CD4-positive, alpha-beta T cell treated with Interleukin-17A for 4 hours (primary cell): ENCODE results near the gene KCNH6.

ENCODE experiments used
- DNase-seq: peaks from one replicate; pipeline ENCODE4 v3.0.0-alpha.2; 2020; ENCODE audit warnings: mixed read lengths

The KCNH6 gene

DNA sequence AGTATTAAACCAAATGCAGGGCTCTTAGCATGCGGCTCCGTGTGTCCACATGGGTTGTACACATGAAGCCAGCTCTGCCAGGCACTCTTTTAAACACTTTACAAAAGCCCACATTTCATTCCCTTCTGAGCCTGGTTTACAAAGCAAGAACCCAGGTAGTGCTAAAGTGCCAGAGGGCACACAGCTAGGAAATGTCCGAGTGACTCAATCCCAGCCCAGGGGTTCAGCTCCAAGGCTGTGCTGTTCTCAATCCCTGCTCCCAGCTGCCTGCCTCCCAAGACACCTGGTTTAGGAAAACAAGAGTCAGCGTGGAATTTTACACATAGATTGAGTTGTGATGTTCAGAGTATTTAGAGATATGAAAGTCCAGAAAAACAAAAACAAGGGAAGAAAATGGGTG lies 13.8 kb downstream of the KCNH6 start:
- DNase-seq = no peak

DNA sequence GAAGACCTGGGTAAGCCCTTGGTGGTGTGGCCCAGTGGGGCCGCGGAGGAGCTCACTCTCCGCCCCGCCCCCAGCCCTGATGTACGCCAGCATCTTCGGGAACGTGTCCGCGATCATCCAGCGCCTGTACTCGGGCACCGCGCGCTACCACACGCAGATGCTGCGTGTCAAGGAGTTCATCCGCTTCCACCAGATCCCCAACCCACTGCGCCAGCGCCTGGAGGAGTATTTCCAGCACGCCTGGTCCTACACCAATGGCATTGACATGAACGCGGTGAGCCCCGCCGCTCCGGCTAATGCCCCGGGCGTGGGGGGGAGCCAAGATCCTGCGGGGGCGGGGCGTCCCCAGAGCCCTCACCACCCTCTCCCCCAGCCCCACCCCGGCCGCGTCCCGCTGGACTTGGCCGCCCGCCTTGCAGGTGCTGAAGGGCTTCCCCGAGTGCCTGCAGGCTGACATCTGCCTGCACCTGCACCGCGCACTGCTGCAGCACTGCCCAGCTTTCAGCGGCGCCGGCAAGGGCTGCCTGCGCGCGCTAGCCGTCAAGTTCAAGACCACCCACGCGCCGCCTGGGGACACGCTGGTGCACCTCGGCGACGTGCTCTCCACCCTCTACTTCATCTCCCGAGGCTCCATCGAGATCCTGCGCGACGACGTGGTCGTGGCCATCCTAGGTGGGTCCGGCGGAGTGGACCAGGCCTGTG lies 15.0 kb downstream of the KCNH6 start:
- no peak for DNase-seq

DNA sequence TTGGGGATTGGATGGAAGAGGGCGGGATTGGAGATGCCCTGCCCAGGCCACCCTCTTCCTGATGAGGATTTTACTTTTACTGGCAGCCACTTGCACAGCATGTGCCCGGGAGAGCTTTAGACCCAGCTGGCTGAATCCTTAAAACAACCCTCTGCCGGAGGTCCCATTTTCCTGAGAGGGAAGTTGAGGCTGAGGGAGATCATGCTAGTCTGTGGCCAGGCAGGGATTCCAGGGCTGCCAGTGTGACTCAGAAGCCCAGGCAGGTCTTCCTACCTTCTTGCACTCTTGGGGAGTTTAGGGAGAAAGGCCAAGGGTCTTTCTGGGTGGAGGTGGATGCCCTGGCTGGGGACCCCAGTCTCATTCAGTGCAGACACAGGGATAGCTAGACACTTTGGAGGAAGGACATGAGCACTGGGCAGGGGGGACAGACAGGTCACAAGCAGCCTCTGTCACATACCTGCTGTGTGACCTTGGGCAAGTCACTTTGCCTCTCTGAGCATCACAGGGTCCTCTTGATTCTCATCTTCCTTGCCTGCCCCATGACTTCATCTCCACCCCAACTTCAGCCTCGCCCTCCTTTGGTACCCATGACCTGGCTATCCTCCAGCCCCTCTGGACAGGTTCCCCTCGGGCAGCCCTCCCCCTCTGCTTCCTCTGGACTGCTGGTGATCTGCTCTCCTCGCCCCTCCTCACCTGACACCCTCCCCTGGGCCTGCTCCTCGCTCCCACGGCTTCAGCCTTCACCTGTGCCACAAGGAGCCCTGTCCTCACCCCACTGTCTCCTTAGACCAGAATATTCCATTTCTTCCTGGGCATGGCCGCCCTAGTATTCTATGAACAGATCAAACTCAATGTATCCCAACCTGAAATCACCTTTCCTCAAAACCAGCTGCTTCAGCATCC lies 15.8 kb downstream of the KCNH6 start:
- DNase-seq = no peak

DNA sequence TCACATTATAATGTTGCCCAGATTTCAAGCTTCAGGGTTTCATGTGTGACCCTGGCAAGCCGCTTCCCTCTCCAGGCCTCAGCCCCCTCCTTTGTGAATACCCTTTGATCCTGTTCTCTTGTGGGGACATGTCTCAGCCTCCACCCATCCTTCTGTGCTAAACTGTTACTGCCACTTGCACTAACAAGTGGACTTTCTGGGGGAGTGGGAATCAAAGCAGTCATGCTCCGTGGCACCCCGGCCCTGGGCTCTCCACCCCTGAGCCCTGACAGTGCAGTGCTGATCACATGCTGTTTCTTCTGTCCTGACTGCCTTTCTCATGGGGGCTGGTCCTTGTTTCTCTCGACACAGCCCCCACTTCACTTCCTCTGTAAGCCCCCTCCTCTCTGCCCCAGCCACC lies 17.4 kb downstream of the KCNH6 start:
- DNase-seq = no peak

DNA sequence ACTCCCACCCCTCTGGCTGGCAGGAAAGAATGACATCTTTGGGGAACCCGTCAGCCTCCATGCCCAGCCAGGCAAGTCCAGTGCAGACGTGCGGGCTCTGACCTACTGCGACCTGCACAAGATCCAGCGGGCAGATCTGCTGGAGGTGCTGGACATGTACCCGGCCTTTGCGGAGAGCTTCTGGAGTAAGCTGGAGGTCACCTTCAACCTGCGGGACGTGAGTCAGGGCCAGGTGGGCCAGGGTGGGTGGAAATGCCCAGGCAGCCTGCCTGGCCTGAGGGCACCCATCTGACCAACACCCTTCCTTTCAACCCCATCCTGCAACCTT lies 19.0 kb downstream of the KCNH6 start:
- DNase-seq = no peak

DNA sequence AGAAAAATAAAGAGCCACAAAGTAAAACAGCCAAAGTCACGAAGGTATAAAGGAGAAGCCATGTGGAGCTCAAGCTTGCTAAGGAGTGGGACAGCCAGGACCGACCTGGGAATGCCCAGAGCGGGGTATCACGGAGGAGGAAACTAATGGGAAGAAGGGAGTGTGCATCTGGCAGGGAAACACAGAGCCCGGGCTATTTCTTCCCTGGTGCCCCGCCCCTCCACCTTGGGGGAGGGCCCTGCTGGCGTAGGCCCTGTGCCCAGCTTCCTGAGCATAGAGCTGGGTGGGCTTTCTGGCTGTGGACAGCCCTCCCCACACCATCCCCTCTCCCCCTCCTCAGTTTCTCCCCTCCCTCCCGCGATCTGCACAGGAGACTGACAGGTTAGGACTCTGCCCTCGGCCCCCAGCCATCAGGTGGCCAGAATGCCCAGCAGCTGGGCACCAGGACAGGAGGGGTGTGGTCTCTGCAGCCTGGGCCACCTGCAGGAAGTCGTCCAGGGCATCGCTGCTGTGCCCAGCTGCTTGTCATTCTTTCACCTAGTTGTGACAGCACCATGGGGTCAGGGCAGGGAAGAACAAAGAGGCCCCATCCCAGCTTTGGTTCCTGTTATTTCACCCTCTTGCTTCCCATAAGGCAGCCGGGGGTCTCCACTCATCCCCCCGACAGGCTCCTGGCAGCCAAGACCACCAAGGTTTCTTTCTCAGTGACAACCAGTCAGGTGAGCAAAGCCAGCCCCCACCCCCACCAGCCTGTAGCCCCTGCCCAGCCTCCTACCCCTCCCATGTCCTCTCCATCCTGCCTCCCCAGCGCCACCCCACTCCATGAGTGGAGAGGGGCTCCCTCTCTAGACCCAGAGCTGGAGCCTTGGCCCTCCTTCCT lies 20.0 kb downstream of the KCNH6 start:
- DNase-seq = no peak

DNA sequence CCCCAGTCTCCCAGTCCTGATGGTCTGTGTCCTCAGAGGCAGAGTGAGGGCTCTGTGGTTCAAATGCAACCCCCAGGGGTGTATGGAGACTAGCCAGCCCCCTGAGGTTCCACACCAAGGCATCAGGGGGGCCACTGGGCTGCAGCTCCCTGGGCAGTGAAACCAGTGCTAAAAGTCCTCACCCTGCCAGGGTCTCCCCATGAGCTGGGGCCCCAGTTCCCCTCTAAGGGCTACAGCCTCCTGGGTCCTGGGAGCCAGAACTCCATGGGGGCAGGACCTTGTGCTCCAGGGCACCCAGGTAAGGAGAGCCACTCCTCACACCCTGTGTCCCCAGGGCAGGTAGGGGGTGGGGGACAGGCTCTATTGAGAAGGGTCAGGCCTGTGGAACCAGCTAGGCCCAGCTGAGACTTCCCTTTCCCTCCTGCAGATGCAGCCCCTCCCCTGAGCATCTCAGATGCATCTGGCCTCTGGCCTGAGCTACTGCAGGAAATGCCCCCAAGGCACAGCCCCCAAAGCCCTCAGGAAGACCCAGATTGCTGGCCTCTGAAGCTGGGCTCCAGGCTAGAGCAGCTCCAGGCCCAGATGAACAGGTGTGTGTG lies 20.8 kb downstream of the KCNH6 start:
- no peak for DNase-seq

DNA sequence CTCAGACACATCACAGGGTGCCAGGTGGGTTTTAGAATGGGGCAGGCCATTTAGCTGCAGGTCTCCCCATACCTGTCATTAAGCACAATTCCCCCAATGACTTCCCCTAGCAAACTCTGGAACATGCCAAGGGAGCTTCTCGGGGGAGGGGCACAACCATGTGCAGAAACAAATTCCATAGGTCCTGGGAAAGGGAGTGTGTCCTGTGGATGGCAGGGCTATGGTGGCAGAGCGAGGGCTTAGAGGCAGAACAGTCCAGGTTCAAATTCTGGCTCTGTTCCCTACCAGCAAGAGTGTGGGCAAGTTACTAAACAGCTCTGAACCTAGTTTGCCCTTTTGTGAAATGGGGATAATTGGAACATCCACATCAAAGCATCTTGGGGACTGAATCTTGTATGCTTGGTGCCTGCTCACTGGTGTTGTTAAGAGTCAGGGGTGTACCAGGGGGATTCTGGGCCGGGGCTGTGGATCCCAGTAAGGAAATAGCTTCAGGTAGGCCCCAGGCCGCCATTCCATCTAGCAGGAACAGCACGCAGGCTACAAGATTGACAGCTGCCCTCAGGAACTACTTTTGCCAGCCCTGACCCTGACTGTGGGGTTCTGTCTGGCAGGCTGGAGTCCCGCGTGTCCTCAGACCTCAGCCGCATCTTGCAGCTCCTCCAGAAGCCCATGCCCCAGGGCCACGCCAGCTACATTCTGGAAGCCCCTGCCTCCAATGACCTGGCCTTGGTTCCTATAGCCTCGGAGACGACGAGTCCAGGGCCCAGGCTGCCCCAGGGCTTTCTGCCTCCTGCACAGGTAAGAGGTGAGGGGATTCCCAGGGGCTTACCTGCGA lies 21.5 kb downstream of the KCNH6 start:
- DNase-seq = no peak

DNA sequence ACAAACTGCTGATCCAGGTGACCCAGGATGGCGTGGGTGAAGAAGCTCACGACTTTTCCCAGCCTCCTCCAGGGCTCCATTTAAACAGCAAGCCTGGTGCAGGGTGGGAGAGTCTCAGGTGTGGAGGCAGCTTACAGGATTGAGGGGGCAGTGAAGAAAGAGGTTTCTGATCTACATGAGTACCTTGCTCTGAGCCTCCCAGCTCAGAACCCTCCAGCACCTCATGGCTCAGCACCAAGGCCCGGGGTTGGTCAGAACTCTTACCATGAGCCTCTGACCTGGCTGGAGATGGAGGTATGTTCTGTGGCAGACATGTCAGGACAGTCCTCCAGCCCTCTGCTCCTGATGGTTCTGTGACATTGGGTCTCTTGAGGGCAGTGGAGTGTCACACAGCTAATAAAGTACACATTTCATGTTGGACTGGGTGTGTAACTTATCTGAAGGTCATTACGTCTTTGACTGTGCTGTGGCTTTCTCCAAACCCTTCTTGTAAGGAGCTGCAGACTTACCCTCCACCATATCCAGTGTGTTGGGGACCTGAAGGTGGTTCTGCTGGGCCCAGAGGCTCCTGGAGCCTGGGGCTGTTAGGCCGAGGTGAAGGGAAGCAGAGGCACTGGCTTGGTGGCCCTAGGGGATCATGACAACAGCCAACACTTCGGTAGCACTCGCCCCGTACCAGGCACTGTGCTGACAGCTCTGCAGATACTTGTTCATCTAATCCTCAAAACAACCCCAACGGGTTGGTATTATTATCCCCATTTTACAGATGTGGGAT lies 23.3 kb downstream of the KCNH6 start:
- DNase-seq = no peak

DNA sequence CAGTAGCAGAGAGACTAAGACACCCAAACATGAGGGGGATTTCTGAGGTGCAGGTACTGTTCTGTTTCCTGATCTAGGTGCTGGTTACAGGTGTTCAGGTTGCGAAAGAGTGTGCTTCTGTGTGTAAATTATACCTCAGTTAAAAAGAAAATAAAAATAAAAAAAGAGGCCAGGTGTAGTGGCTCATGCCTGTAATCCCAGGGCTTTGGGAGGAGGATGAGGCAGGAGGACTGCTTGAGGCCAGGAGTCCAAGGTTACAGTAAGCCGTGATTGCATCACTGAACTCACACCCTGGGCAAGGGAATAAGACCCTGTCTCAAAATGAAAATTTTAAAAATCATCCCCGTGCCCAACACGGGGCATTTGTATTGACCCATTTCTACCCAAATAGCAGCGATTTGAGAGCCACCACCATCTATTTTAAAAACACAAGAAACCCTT lies 23.9 kb downstream of the KCNH6 start:
- no peak for DNase-seq

DNA sequence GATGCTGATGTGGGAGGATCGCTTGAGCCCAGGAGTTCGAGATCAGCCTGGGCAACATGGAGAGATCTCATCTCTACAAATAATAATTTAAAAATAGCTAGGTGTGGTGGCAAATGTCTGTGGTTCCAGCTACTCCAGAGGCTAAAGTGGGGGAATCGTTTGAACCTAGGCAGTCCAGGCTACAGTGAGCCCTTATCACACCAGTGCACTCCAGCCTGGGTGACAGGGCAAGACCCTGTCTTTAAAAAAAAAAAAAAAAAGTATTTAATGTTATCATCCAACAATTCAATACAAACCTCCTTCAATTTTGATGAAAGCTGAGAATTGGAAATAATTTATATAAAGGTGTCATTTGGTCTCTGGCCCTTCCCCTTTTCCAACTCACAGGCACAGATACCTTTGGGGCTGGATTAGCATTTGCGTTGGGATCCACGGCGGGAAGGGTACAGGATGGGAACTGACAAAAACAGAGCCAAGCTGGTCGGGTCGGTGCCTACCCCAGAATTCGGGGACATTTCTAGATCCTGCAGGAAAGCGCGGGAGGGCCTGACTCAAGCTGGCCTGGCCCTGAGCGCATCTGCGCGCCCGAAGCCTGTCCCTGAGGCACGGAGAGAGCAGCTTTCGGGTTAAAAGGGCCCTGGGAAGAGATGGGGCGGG lies 26.3 kb downstream of the KCNH6 start:
- DNase-seq = no peak

DNA sequence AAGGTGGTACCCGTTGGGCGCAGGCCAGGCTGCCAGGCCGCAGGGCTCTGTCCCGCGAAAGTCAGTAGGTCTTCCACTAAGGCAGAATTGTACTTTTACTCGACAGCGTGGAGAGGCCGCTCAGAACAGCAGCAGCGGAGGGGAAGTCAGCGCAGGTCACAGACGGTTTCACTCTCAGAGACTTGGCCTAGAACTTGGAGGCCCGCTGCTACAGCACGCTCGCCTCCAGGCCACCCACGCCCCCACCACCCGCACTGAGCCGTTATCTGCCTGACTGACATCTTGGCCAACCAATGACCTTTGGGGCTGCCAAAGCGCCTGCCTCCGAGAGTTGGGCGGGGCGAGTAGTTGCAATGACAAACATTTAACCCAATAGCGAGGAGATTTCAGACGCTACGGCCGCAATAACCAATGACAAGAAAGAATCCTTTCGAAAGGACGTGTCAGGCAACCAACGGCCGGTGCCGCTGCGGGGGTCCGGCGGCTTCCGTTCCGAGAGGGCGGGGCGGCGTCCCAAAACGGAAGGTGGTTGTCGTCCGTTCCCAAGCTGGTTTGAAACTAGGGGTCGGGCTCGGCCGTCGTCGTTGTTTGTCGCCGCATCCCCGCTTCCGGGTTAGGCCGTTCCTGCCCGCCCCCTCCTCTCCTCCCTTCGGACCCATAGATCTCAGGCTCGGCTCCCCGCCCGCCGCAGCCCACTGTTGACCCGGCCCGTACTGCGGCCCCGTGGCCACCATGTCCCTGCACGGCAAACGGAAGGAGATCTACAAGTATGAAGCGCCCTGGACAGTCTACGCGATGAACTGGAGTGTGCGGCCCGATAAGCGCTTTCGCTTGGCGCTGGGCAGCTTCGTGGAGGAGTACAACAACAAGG lies 27.0 kb downstream of the KCNH6 start, which contains the start of gene DCAF7:
Gene DCAF7, plus strand, starts transcription at position 532 of the 871 bp plus-strand sequence. Its CDS starts 201 bp downstream, at position 733.
- DNase-seq = peak; percentile 99

DNA sequence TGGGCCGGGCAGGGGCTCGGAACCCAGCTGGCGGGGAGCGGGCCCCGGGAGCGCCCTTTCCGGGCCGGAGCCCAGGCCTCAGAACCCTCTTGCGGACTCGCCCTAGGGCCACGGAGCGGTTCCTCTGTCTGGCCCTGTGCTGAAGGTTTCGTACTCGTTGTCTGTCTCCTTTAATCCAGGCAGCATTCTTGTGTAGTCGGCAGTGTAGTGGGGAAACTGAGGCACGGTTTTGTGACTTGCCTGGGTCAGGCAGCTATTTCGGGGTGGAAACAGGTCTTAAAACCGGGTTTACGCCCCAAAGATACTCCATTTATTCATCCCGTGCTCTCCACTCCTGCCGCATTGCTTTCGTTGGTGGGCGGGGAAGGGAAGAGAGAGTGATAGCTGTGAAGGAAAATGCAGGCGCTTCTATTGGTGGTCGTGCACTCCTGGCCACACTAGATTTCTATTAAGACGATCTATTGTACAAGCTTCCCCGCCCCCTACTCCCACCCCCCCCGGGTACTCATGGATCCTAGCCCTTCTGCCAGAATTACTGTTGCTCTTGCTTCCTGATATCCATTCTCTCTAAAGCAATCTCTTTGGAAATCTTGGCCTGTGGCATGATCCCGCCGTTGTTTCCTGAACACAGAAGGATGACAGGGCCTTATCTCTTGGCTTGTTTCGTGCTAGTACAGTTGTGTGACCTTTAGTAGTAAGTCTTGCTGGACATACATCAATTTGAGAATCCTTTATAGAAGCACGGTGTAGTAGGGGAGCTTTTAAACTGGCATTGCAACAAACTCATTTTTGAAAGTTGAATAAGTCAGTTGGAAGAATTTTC lies 27.9 kb downstream of the KCNH6 start:
- DNase-seq = peak; percentile 13

DNA sequence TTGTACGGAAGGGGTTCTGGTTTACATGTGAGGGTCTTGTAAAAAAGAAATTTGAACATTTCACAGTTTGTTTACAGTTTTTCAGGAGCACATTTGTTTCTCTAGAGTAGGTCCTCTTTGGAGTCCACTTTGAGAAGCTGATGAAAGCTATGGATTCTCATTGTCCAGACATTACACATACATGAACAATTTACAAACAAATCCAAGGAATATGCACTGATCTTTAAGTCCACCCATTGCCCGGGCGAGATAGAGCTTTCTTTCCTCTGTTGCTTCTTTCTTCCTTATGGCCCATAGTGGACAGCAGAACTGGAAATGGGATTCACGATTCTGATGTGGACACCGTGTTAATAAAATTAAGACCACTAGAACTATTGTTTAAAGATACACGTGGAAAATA lies 29.1 kb downstream of the KCNH6 start:
- DNase-seq = no peak

DNA sequence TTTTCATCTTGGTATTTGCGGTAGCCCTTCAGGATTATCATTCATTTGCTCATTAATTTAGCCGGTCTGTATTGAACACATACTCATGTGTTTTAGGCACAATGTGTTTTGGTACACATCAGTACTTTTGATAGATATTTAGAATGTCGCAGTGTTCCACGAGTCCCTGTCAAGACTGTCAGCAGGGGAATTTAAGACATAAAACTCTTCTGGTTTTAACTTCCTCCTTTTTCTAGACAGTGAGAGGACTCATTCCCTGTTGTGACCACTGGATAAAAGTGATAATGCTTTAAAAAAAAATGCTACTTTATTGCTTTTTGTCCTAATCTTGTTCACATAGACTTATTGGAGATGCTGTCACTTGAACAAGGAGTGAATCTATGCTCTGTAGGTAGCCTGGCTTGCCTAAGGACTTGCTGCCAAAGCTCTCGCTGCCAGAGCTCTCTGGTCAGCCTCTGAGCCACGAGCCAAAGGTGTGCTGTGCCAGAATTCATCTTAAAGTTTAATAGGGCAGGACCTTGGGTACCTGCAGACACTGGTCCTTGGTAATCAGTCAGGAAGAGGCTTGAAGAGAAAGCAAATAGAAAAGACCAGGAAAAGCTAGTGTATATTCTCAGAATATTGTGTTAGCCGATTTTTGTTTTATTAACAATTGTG lies 32.5 kb downstream of the KCNH6 start:
- DNase-seq = no peak

DNA sequence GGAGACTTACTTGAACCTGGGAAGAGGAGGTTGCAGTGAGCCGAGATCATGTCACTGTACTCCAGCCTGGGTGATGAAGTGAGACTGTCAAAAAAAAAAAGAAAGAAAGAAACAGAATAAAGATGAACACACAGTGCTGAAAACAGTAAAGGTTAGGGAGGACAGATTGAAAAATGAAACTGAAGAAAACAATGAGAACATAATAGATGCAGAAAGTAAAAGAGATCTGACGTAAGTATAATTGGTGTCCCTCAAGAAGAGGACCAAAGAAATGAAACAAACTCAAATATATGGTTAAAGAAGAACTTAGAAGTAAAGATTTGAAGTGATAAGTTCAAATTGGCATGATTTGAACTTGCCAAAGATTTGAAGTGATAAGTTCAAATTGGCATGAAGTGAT lies 34.3 kb downstream of the KCNH6 start:
- no peak for DNase-seq

DNA sequence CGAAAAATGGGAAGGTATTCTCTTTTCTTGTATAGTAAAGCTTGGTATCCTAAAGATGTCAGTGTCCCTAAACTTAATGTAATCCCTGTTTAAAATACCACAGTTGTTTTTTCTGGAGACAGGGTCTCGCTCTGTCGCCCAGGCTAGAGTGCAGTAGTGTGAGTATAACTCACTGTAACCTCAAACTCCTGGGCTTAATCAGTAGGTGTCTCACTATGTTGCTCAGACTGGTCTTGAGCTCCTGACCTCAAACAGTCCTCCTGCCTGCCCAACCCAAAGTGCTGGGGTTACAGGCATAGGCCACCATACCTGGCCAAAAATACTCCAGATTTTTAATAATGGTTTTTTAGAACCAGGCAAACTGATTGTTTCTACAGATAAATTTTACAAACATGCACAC lies 35.3 kb downstream of the KCNH6 start:
- no peak for DNase-seq

DNA sequence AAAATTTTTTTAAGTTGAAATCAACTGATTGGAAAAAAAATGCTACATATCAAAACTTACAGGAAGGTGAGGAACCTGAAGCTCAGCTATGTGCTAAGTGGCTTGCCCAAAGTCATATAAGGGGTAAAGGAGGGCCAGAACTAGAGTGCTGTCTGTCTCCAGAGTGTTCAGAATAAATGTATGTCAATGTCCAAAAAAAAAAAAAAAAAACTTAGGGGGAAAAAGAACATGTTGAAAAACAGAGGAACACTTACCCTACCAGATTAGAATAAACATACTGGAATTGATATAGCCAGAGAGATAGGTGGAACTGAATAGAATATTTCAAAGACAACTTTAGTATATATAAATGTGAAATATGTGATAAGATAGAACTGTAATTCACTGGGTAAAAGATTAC lies 38.7 kb downstream of the KCNH6 start:
- DNase-seq = no peak
